Parathyroid adenoma (tissue), 2 donors: ENCODE results near the gene BCOR.

ENCODE experiments used
- H2AFZ ChIP-seq: fragments of 300-600 bp; sonication (generic); one replicate; pipeline ENCODE4 v1.7.0; 2017; ENCODE audit warnings: antibody characterized with exemption, mild to moderate bottlenecking
- H3K27ac ChIP-seq: fragments of 300-600 bp; sonication (generic); one replicate; pipeline ENCODE4 v1.7.0; 2017
- H3K27me3 ChIP-seq: fragments of 300-600 bp; sonication (generic); one replicate; pipeline ENCODE4 v1.7.0; 2017; ENCODE audit warnings: low read length; ENCODE audit not compliant: control insufficient read depth, insufficient read depth
- H3K36me3 ChIP-seq: fragments of 300-600 bp; sonication (generic); one replicate; pipeline ENCODE4 v1.7.0; 2017; ENCODE audit warnings: low read length; ENCODE audit not compliant: control insufficient read depth, insufficient read depth
- H3K4me1 ChIP-seq: fragments of 300-600 bp; sonication (generic); one replicate; pipeline ENCODE4 v1.7.0; 2017; ENCODE audit warnings: control low read depth
- H3K4me2 ChIP-seq: fragments of 300-600 bp; sonication (generic); one replicate; pipeline ENCODE4 v1.7.0; 2017; ENCODE audit warnings: low read length
- H3K4me3 ChIP-seq: fragments of 300-600 bp; sonication (generic); one replicate; pipeline ENCODE4 v1.7.0; 2017; ENCODE audit warnings: low read depth, low read length
- H3K79me2 ChIP-seq: fragments of 300-600 bp; sonication (generic); one replicate; pipeline ENCODE4 v1.7.0; 2017; ENCODE audit warnings: control low read depth
- H3K9ac ChIP-seq: fragments of 300-600 bp; sonication (generic); one replicate; pipeline ENCODE4 v1.7.0; 2017; ENCODE audit warnings: mild to moderate bottlenecking
- H3K9me3 ChIP-seq: fragments of 300-600 bp; sonication (generic); one replicate; pipeline ENCODE4 v1.7.0; 2017; ENCODE audit warnings: low read length; ENCODE audit not compliant: control insufficient read depth
- TF ChIP-seq, protein P1 (sequence below): fragments of 300-600 bp; sonication (generic); IDR thresholded peaks from one replicate; pipeline ENCODE4 v1.7.0; 2017; ENCODE audit warnings: antibody characterized with exemption, mild to moderate bottlenecking
- donor health status: primary hyperparathyroidism.

The BCOR gene

DNA sequence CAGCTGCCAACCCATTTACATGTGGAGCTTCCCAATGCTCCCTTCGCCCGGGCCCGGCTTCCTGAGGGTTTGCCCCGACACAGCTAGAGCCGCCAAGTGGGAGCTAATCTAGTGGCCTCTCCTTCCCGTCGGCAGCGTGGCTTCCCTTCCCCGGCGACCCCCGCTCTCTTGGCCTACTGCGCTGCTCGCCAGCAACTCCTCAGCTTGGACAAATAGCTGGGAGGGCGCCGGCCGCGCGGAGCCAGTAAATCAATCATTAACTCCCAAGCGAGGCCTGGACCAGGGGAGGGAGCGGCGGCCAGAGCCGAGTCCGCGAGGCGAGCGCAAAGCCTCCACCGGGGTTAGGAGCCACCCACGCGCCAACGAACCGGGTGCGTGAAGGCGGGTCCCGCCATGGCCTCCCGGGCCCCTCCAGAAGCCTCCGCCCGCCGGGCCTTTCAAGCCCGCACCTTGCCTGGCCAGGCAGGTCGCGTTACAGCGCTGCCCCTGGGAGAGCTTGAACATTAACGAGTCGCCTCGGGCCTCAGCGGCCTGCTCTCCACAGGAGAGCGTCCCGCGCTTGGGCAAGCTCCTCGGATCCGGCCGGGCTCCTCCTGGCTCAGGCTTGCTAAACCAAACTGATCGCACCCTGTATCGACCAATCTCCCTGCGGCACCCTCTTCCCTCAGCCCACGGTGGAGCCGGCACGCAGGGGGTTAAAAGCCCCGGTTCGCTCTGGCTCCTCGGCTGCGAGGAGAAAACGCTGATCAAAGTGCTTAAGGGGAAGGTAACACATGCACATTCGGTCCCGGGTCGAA, 10.6 kb upstream of the BCOR start:
- peaks cover 3% of the 10 kb centered on the region for H3K4me1 ChIP-seq
- no peaks in the 10 kb centered on the region for H3K79me2 ChIP-seq
- peak overlapping the region; percentile 33 for H3K4me3 ChIP-seq
- no peaks in the 10 kb centered on the region for H3K27me3 ChIP-seq
- H3K9ac ChIP-seq = no peak overlapping the region
- no peaks in the 10 kb centered on the region for H3K9me3 ChIP-seq
- H3K27ac ChIP-seq = peak overlapping the region; percentile 78
- H3K4me2 ChIP-seq = peak overlapping the region; percentile 66
- TF ChIP-seq, protein P1, sequence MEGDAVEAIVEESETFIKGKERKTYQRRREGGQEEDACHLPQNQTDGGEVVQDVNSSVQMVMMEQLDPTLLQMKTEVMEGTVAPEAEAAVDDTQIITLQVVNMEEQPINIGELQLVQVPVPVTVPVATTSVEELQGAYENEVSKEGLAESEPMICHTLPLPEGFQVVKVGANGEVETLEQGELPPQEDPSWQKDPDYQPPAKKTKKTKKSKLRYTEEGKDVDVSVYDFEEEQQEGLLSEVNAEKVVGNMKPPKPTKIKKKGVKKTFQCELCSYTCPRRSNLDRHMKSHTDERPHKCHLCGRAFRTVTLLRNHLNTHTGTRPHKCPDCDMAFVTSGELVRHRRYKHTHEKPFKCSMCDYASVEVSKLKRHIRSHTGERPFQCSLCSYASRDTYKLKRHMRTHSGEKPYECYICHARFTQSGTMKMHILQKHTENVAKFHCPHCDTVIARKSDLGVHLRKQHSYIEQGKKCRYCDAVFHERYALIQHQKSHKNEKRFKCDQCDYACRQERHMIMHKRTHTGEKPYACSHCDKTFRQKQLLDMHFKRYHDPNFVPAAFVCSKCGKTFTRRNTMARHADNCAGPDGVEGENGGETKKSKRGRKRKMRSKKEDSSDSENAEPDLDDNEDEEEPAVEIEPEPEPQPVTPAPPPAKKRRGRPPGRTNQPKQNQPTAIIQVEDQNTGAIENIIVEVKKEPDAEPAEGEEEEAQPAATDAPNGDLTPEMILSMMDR = no peak
- H2AFZ ChIP-seq = peak overlapping the region; percentile 53
- no peaks in the 10 kb centered on the region for H3K36me3 ChIP-seq

- H3K4me3 ChIP-seq = peak overlapping the region; percentile 49
- H3K79me2 ChIP-seq = no peaks in the 10 kb centered on the region
- TF ChIP-seq, protein P1 = no peak
- H2AFZ ChIP-seq = peak overlapping the region; percentile 19
- H3K4me2 ChIP-seq = peak overlapping the region; percentile 75
- H3K9me3 ChIP-seq = no peaks in the 10 kb centered on the region
- peak overlapping the region; percentile 80 for H3K27ac ChIP-seq
- peaks cover 3% of the 10 kb centered on the region for H3K4me1 ChIP-seq
- no peaks in the 10 kb centered on the region for H3K27me3 ChIP-seq
- no peak overlapping the region for H3K9ac ChIP-seq
- H3K36me3 ChIP-seq = no peaks in the 10 kb centered on the region
Observed at GRCh38 chrX:40107291-40108161, 9.8 kb upstream of the BCOR start.

DNA sequence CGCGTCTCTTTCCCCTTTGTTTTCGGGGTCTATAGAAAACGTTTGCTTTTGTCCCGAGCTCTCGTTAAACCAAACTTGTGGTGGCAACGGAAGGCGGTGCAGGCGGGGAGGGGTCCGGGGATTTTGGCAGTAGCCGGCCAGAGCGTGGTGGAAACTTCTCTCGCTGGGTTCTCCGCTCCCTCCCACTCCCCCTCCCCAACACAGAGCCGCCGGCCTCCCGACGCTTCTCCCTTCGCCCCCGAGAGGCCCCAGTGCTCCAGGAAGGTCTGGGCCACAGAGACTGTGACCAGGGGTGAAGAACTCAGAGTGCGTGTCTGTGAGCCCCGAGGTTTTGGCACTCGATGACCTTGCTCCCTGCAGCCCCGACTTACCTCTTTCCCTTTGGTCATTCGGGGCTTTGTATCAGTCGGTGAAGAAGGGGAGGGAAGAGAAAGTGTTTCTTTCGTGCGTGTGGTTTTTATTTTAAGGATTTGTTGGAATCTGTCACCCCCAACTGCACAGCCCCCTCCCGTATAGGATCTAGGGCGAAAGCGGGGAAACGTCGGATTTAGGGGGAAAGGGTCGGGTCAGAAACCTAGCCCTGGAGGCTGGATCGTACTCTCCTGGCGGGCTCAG, 9.0 kb upstream of the BCOR start:
- Histone ChIP-seq H3K36me3 (no peaks in the 10 kb centered on the region), H3K79me2 (no peaks in the 10 kb centered on the region), H3K27ac (peak overlapping the region; percentile 80), H3K4me3 (peak overlapping the region; percentile 49), H3K9ac (no peak overlapping the region), H3K9me3 (no peaks in the 10 kb centered on the region), H2AFZ (peak overlapping the region; percentile 19), H3K27me3 (no peaks in the 10 kb centered on the region), H3K4me1 (peaks cover 3% of the 10 kb centered on the region), H3K4me2 (peak overlapping the region; percentile 75)
- TF ChIP-seq, protein P1 = no peak

DNA sequence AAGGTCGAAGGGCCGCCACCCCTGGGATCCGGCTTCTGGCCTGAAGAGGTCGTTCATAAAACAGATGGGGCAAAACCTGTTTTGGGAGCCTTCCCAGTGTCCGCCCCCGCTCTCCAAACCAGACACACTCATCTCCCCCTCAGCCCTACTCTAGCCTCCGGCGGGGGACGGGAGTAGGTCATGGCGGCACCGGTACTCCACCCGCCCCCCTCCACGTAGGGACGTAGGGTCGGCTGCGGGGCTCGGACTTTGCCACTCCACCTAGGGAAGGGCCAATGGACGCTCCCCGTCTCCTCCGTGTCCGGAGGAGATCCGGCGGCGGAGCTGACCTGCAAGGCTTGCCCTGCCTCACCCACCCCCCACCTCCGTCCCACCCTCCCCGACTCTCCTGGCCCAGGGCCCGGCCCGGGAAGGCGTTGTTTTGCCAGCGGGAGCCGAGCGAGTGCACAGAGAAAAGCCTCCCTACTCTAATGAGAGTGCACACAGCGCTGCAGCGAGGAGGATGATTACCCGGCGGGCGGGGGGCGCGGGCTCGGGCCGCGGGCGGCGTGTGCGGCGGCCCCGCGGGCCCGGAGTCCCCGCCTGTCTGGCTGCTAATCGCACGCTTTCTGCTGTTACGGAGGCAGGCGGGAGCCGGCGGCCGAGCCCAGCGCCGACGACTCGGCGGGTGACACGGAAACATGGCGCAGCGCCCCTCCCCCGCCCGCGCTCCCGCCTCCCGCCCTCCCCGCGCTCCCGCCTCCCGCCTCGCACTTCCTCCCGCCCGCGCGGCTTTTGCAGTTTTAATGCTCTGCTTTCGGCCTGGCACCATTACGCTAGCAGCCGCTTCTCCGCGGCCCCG, 8.3 kb upstream of the BCOR start:
- peak overlapping the region; percentile 93 for H3K27ac ChIP-seq
- TF ChIP-seq, protein P1 = no peak
- H3K4me3 ChIP-seq = peak overlapping the region; percentile 61
- H3K9ac ChIP-seq = peak overlapping the region; percentile 50
- no peaks in the 10 kb centered on the region for H3K79me2 ChIP-seq
- H2AFZ ChIP-seq = peak overlapping the region; percentile 56
- H3K4me1 ChIP-seq = peaks cover 3% of the 10 kb centered on the region
- peak overlapping the region; percentile 83 for H3K4me2 ChIP-seq
- H3K27me3 ChIP-seq = no peaks in the 10 kb centered on the region
- H3K9me3 ChIP-seq = no peaks in the 10 kb centered on the region
- H3K36me3 ChIP-seq = no peaks in the 10 kb centered on the region
